PFSK-1 (cell line): ENCODE measurements around the gene CLCA4.

ENCODE experiments used
- FOXP2 ChIP-seq: optimal IDR thresholded peaks from 2 replicates; pipeline ENCODE3; 2011; ENCODE audit warnings: borderline replicate concordance, control low read depth, inconsistent platforms; ENCODE audit not compliant: insufficient read depth; ENCODE audit errors: extremely low read length, extremely low read depth
- POLR2AphosphoS5 ChIP-seq: IDR thresholded peaks from 2 replicates; pipeline ENCODE4 v1.6.1; 2012; ENCODE audit warnings: low read depth, mild to moderate bottlenecking, control low read depth, low read length, moderate library complexity
- REST ChIP-seq, 2 experiments: IDR thresholded peaks; 2 replicates each; pipeline versions ENCODE4 v1.6.1 to v1.8.0; 2011 to 2012; ENCODE audit warnings: low read depth in 2 of 2, low read length in 2 of 2, control low read depth in 1 of 2, inconsistent platforms in 1 of 2, mild to moderate bottlenecking in 1 of 2, moderate library complexity in 1 of 2; ENCODE audit not compliant: insufficient read depth in 1 of 2
- SIN3A ChIP-seq: IDR thresholded peaks from 2 replicates; pipeline ENCODE4 v1.6.1; 2012; ENCODE audit warnings: mild to moderate bottlenecking, low read length, moderate library complexity, borderline replicate concordance; ENCODE audit not compliant: insufficient read depth
- TAF1 ChIP-seq: IDR thresholded peaks from 2 replicates; pipeline ENCODE4 v1.6.1; 2012; ENCODE audit warnings: low read length, control low read depth, borderline replicate concordance; ENCODE audit not compliant: insufficient read depth

The CLCA4 gene

GRCh38 chr1:86505564-86505902 is 41.3 kb upstream of the CLCA4 start:
- TF ChIP-seq POLR2AphosphoS5 = no peak
- no peak for TF ChIP-seq TAF1
- no peak for TF ChIP-seq FOXP2
- no peak for TF ChIP-seq REST (IDR thresholded peaks at IDR 0.05; ENCODE audit: insufficient read depth in 1 of 2, low read depth in 2 of 2, low read length in 2 of 2)
- TF ChIP-seq SIN3A = no peak

- TF ChIP-seq TAF1 (no peak), SIN3A (no peak), FOXP2 (no peak), REST (IDR thresholded peaks at IDR 0.05; ENCODE audit: insufficient read depth in 1 of 2, low read depth in 2 of 2, low read length in 2 of 2) (no peak), POLR2AphosphoS5 (no peak)
These were observed 38.8 kb upstream of the CLCA4 start for GRCh38 chr1:86507935-86508582.

- TF ChIP-seq FOXP2 = no peak
- no peak for TF ChIP-seq REST (IDR thresholded peaks at IDR 0.05; ENCODE audit: insufficient read depth in 1 of 2, low read depth in 2 of 2, low read length in 2 of 2)
- TF ChIP-seq SIN3A = no peak
- no peak for TF ChIP-seq TAF1
- TF ChIP-seq POLR2AphosphoS5 = no peak
These were observed 38.3 kb upstream of the CLCA4 start for GRCh38 chr1:86508583-86508969.

- TF ChIP-seq TAF1 (no peak), REST (IDR thresholded peaks at IDR 0.05; ENCODE audit: insufficient read depth in 1 of 2, low read depth in 2 of 2, low read length in 2 of 2) (no peak), POLR2AphosphoS5 (no peak), SIN3A (no peak), FOXP2 (no peak)
These were observed 31.3 kb upstream of the CLCA4 start for GRCh38 chr1:86515597-86515996.

- TF ChIP-seq SIN3A = no peak
- TF ChIP-seq FOXP2 = no peak
- no peak for TF ChIP-seq POLR2AphosphoS5
- TF ChIP-seq TAF1 = no peak
- no peak for TF ChIP-seq REST (IDR thresholded peaks at IDR 0.05; ENCODE audit: insufficient read depth in 1 of 2, low read depth in 2 of 2, low read length in 2 of 2)
These were observed 30.5 kb upstream of the CLCA4 start for GRCh38 chr1:86516335-86516734.
